HL-60 (cell line): ENCODE results near the gene GALK1.
A peak's percentile ranks its signal among the peaks of the same experiment; 100 is the strongest.

ENCODE experiments used
- DNase-seq, 2 experiments: peaks; one replicate each; pipeline ENCODE4 v3.0.0-alpha.2; 2010 to 2020; ENCODE audit warnings: low read depth in 1 of 2, low spot score in 1 of 2
- H3K27ac ChIP-seq: fragments of 250-450 bp; sonication (Bioruptor Pico); replicated peaks from 2 replicates; pipeline ENCODE4 v1.5.1; 2020; ENCODE audit warnings: mild to moderate bottlenecking, moderate library complexity
- H3K27me3 ChIP-seq: fragments of 250-450 bp; sonication (Bioruptor Pico); 2 replicates; pipeline ENCODE4 v1.5.1; 2021; ENCODE audit warnings: mild to moderate bottlenecking, moderate library complexity; ENCODE audit not compliant: insufficient read depth, poor library complexity, severe bottlenecking
- H3K4me3 ChIP-seq: replicated peaks from 2 replicates; pipeline ENCODE4 v1.5.1; 2011; ENCODE audit warnings: mild to moderate bottlenecking, control low read depth, low read length; ENCODE audit not compliant: insufficient read depth
- CTCF ChIP-seq: IDR thresholded peaks from one replicate; pipeline ENCODE4 v1.5.1; 2011; ENCODE audit warnings: low read length, control low read depth, inconsistent platforms; ENCODE audit not compliant: insufficient read depth
- GABPA ChIP-seq: IDR thresholded peaks from 2 replicates; pipeline ENCODE4 v1.6.1; 2012; ENCODE audit warnings: low read depth
- POLR2AphosphoS5 ChIP-seq: IDR thresholded peaks from 2 replicates; pipeline ENCODE4 v1.6.1; 2012; ENCODE audit warnings: low read depth
- REST ChIP-seq: IDR thresholded peaks from 2 replicates; pipeline ENCODE4 v1.6.1; 2012; ENCODE audit warnings: low read depth; ENCODE audit not compliant: insufficient replicate concordance
- SPI1 ChIP-seq: IDR thresholded peaks from 2 replicates; pipeline ENCODE4 v1.6.1; 2012; ENCODE audit warnings: low read depth, mild to moderate bottlenecking, borderline replicate concordance

GALK1 gene

GRCh38 chr17:75795820-75796607 lies 31.0 kb upstream of the GALK1 start:
- no peak for TF ChIP-seq REST
- no peak for TF ChIP-seq POLR2AphosphoS5
- no peak for TF ChIP-seq CTCF
- no peak for TF ChIP-seq GABPA
- no peak for TF ChIP-seq SPI1
- Histone ChIP-seq H3K27ac (no peak overlapping the region), H3K4me3 (no peak overlapping the region), H3K27me3 (no peaks in the 10 kb centered on the region)
- no peak for DNase-seq

- no peak overlapping the region for H3K27ac ChIP-seq
- H3K4me3 ChIP-seq, result no peak overlapping the region
- H3K27me3 ChIP-seq, result no peaks in the 10 kb centered on the region
- no peak for DNase-seq
- no peak for TF ChIP-seq CTCF
- TF ChIP-seq REST, result no peak
- no peak for TF ChIP-seq SPI1
- no peak for TF ChIP-seq GABPA
- TF ChIP-seq POLR2AphosphoS5, result no peak
Observed at GRCh38 chr17:75793460-75793859, 28.5 kb upstream of the GALK1 start.

- DNase-seq, result no peak
- Histone ChIP-seq H3K4me3 (no peak overlapping the region), H3K27me3 (no peaks in the 10 kb centered on the region), H3K27ac (peak overlapping the region; percentile 25; the same call in 1 of the 2 replicates)
- TF ChIP-seq SPI1 (no peak), POLR2AphosphoS5 (no peak), GABPA (no peak), REST (no peak), CTCF (no peak)
Observed at GRCh38 chr17:75791254-75791653, 26.3 kb upstream of the GALK1 start.
